HG03159 (cell line): ENCODE data around the gene ABCG2.

ENCODE experiments used
- ATAC-seq: cut with Tn5 transposase; IDR thresholded peaks from one replicate; pipeline ENCODE4 v1.9.1; 2021; ENCODE audit warnings: mild to moderate bottlenecking, moderate library complexity; ENCODE audit not compliant: unreplicated experiment

ABCG2 gene

GRCh38 chr4:88158489-88159228 is at the start of gene ABCG2:
Gene ABCG2, minus strand, starts transcription at chr4:88158639. Its CDS starts 18,644 bp downstream, at chr4:88139995.
- ATAC-seq = peak; percentile 61

GRCh38 chr4:88208156-88208555 is 49.7 kb upstream of the ABCG2 start:
- ATAC-seq = no peak

GRCh38 chr4:88207171-88207570 is 48.7 kb upstream of the ABCG2 start:
- ATAC-seq = no peak

- ATAC-seq = no peak
These were observed 46.4 kb upstream of the ABCG2 start for GRCh38 chr4:88204882-88205281.

- ATAC-seq = no peak
These were observed 44.0 kb upstream of the ABCG2 start for GRCh38 chr4:88202443-88202842.

- no peak for ATAC-seq
These were observed 41.7 kb upstream of the ABCG2 start for GRCh38 chr4:88200186-88200585.

DNA sequence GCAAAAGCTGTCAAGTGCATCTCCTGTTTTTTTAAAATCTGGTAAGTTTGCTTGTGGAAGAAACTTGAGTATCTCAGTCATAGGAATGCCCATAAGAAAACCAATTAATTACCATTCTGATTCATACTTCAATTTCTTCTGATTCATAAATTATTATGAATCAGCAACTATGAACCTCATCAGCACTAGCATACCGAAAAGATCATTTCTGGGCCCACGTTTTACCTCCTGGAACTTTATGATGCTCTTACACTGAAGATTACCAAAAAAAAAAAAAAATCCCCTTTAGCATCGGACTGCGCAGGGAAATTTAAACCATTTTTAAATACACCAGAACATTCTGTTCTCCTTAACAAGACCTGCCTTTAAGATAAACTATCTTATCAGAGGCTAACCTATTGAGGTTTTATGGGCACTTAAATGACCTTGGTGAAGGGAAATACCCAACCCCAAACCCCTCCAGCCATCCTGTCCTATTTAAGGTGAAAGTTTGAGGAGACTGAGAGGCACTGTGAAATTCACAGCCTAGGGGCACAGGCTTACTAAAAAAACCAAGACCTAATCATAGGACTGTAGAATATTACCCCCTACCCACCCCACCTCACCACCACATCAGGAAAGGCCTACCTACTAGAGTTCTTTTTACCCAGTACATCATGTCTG is 38.2 kb upstream of the ABCG2 start:
- no peak for ATAC-seq

DNA sequence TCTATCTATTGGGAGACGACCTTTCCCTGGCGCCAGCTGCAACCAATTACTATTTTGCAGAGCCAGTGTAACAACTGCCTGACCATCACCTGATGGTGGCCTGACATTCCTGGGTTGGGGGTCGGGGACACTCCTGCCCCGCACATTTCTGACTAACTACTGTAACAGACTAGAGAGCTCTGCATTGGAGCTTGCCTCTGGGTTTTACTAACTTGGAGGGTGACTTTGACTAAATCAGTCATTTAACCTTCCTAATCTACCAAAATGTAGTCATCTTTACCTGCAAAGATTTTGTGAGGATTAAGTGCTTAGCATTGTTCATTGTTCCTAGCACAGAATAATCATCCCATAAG is 37.5 kb upstream of the ABCG2 start:
- ATAC-seq = no peak

DNA sequence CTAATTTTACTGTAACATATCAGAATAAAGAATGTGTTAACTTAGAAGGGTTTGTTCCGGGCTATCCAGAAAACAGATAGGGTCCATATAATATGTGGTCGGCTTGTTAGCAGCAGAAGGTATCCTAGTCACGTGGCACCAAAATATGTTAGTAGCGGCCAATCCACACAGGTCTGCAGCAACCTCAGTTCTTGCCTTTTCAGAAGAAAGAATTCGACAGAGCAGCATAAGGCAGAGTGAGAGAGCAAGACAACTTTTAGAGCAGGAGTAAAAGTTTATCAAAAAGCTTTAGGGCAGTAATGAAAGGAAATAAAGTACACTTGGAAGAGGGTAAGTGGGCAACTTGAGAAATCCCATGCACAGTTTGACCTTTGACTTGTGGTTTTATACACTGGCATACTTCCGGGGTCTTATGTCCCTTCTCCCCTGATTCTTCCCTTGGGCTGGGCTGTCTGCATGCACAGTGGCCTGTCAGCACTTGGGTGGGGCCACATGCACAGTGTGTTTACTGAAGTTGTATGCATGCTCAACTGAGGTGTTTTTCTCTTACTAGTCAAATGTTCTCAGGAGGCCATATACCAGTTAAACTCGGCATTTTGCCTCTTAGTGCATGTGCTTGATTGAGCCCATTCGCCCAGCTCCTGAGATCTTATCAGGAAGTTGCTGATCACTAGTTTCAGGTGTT is 37.0 kb upstream of the ABCG2 start:
- ATAC-seq = no peak

- ATAC-seq = no peak
These were observed 33.0 kb upstream of the ABCG2 start for GRCh38 chr4:88191404-88191803.

GRCh38 chr4:88189881-88190585 is 31.6 kb upstream of the ABCG2 start:
- no peak for ATAC-seq

GRCh38 chr4:88189418-88189738 is 30.9 kb upstream of the ABCG2 start:
- ATAC-seq = no peak

DNA sequence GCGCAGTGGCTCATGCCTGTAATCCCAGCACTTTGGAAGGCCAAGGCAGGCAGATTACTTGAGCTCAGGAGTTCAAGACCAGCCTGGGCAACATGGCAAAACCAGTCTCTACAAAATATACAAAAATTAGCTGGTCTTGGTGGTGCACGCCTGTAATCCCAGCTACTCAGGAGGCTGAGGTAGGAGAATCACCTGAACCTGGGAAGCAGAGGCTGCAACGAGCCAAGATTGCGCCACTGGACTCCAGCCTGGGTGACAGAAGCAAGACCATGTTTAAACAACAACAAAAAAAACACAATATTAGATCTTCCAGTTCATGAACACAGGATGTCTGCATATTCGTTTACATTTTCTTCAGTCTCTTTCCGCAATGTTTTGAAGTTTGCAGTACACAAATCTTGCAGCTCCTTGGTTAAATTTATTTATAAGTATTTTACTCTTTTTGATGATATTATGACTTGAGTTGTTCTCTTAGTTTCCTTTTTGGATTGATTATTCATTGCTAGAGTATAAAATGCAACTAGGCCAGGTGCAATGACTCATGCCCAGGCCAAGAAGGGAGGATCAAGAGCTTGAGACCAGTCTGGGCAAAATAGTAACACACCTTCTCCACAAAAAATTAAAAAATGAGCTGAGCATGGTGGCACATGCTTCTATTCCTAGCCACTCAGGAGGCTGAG is 30.4 kb upstream of the ABCG2 start:
- ATAC-seq = no peak

- no peak for ATAC-seq
These were observed 29.3 kb upstream of the ABCG2 start for GRCh38 chr4:88187766-88188165.

GRCh38 chr4:88185906-88186305 is 27.5 kb upstream of the ABCG2 start:
- no peak for ATAC-seq

- ATAC-seq = no peak
These were observed 20.8 kb upstream of the ABCG2 start for GRCh38 chr4:88179261-88179660.

GRCh38 chr4:88178626-88179231 is 20.3 kb upstream of the ABCG2 start:
- ATAC-seq = no peak

- no peak for ATAC-seq
These were observed 19.7 kb upstream of the ABCG2 start for GRCh38 chr4:88177983-88178625.

- ATAC-seq = no peak
These were observed 14.5 kb upstream of the ABCG2 start for GRCh38 chr4:88172987-88173386.

DNA sequence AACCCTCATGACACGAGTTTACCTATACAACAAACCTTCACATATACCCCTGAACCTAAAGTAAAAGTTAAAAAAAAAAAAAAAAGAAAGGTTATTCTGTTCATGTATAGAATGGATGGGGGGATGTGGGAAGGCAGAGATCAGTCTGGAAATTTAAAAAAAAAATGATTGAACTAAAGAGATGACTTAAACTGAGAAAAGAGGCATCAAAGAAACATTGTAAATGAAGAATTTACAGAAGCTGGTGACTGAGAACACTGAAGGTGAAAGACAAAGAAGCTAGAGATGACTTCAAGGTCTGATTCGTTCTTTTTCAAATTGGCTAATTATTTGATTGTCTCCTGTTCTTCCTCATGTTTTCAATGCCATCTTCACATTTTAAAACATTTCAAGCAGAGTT is 12.8 kb upstream of the ABCG2 start:
- no peak for ATAC-seq
